Stimulated activated memory B cell treated with anti-CD40 and anti-IgM and Interleukin-4, amounts not matched to agents 10 μg/mL and 1 μg/mL and 100 μg/mL, for 72 hours (primary cell): ENCODE measurements around the gene ATP10A.
"Not testable (repeated sequence)": the region's sequence is repeated elsewhere in the genome, so short reads cannot be mapped to it uniquely, and the experiment has no call there.

Experiments used
- ATAC-seq: fragments of 150-1000 bp; cut with Tn5 transposase; 2 replicates; pipeline ENCODE4 v1.10.0; 2021
- H3K27ac Mint-ChIP-seq: one replicate; pipeline ENCODE4 v1.8.0; 2022; ENCODE audit warnings: mild to moderate bottlenecking, mixed read lengths
- H3K27me3 Mint-ChIP-seq: one replicate; pipeline ENCODE4 v1.8.0; 2022; ENCODE audit warnings: mixed read lengths
- H3K36me3 Mint-ChIP-seq: one replicate; pipeline ENCODE4 v1.8.0; 2022; ENCODE audit warnings: mixed read lengths
- H3K4me1 Mint-ChIP-seq: one replicate; pipeline ENCODE4 v1.8.0; 2022; ENCODE audit warnings: mixed read lengths
- H3K4me3 Mint-ChIP-seq: one replicate; pipeline ENCODE4 v1.8.0; 2022; ENCODE audit warnings: mild to moderate bottlenecking, moderate library complexity, mixed read lengths
- H3K9me3 Mint-ChIP-seq: one replicate; pipeline ENCODE4 v1.8.0; 2022; ENCODE audit warnings: mixed read lengths

ATP10A gene

DNA sequence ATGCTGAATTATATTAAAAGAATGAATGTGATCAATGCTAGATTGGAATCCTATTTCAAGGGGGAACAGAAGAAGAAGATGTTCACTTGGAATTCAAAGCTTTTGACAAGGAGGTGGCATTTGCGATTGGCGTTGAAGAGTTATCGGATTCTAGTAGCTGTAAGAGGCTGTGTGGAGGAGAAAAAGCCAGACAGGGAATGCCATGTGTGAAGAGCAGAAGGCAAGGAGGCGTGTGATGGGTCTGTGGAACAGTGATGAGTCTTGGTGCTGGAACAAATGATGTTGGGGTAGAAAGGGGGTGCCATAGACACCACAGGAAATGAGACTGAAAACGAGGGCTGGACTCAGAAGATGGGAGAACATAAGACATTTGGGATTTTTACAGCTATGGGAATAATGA lies 30.5 kb upstream of the ATP10A start:
- no peak overlapping the region for H3K27ac Mint-ChIP-seq
- H3K9me3 Mint-ChIP-seq: no peaks in the 10 kb centered on the region

GRCh38 chr15:25892126-25892525 lies 29.0 kb upstream of the ATP10A start:
- H3K4me1 Mint-ChIP-seq: no peaks in the 10 kb centered on the region
- no peak for ATAC-seq
- no peak overlapping the region for H3K4me3 Mint-ChIP-seq
- H3K27me3 Mint-ChIP-seq: peaks cover 6% of the 10 kb centered on the region
- no peak overlapping the region for H3K27ac Mint-ChIP-seq
- H3K36me3 Mint-ChIP-seq: no peaks in the 10 kb centered on the region
- no peaks in the 10 kb centered on the region for H3K9me3 Mint-ChIP-seq

More for the DNA sequence above, 30.5 kb upstream of the ATP10A start:
- no peak for ATAC-seq
- H3K4me1 Mint-ChIP-seq: no peaks in the 10 kb centered on the region
- peaks cover 6% of the 10 kb centered on the region for H3K27me3 Mint-ChIP-seq
- H3K4me3 Mint-ChIP-seq: no peak overlapping the region
- no peaks in the 10 kb centered on the region for H3K36me3 Mint-ChIP-seq

DNA sequence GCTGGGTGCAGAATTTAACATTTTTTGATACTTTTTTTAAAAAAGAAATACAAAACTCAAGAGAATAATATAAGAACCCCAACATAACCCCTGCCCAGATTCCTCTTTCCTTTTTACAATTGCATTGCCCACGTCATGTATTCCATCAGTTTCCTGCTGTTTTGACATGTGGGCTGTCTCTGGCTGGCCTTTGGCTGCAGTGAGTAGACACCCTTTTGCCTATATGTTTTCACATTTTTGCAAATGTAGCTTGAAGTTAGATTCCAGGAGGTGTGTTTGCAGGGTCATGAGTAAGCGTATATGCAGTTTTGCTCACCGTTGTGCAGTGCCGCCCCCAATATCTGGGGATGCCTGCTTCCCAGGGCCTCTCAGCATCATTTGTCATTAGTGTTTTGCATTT lies 28.0 kb upstream of the ATP10A start:
- H3K36me3 Mint-ChIP-seq: no peaks in the 10 kb centered on the region
- no peak overlapping the region for H3K27ac Mint-ChIP-seq
- no peaks in the 10 kb centered on the region for H3K9me3 Mint-ChIP-seq
- H3K27me3 Mint-ChIP-seq: peaks cover 6% of the 10 kb centered on the region
- no peak overlapping the region for H3K4me3 Mint-ChIP-seq
- ATAC-seq: no peak
- H3K4me1 Mint-ChIP-seq: no peaks in the 10 kb centered on the region

DNA sequence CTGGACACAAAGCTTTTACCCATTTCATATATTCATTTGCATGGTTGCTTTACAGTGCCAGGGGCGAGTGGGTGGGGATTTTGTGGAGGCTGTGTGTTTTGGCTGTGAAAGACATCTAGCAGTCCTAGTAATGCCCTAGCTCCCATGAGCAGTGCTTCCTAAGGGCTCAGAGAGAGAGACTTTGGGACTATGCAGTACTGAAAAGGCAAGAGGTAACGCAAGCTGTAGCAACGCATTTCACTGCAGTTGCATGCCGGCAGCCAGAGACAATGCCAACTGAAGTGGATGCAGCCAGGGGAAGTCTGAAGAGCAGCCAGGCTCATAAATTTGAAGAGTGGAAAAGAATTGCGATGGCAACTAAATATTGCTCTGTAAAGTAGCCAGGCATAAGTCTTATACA lies 27.4 kb upstream of the ATP10A start:
- H3K27me3 Mint-ChIP-seq: peaks cover 4% of the 10 kb centered on the region

DNA sequence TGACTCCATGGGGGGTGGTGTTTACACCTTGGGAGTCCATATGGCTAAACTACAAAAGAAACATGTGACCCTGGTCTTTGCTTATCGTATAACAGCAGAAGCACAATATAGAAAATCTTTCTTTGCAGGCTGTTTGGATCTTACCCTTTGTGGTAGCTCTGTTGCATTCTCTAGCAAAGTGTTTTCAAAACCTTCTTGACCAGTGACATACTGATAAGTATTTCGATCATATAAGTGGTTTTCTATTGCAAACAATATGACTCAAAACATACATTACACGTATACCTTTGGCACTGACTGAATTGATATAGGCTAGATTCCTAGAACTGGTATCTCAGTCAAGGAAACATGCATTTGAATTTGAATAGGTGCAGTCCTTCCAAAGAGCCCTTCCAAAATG lies 24.7 kb upstream of the ATP10A start:
- no peaks in the 10 kb centered on the region for H3K36me3 Mint-ChIP-seq
- no peaks in the 10 kb centered on the region for H3K4me1 Mint-ChIP-seq
- H3K27me3 Mint-ChIP-seq: no peaks in the 10 kb centered on the region
- ATAC-seq: no peak
- H3K9me3 Mint-ChIP-seq: no peaks in the 10 kb centered on the region
- H3K27ac Mint-ChIP-seq: no peak overlapping the region
- no peak overlapping the region for H3K4me3 Mint-ChIP-seq

More for the DNA sequence above, 27.4 kb upstream of the ATP10A start:
- ATAC-seq: no peak
- Mint-ChIP-seq H3K4me3 (no peak overlapping the region), H3K27ac (no peak overlapping the region), H3K4me1 (no peaks in the 10 kb centered on the region), H3K9me3 (no peaks in the 10 kb centered on the region), H3K36me3 (no peaks in the 10 kb centered on the region)

GRCh38 chr15:25886498-25887140 lies 23.5 kb upstream of the ATP10A start:
- no peaks in the 10 kb centered on the region for H3K4me1 Mint-ChIP-seq
- no peak overlapping the region for H3K4me3 Mint-ChIP-seq
- no peaks in the 10 kb centered on the region for H3K27me3 Mint-ChIP-seq

DNA sequence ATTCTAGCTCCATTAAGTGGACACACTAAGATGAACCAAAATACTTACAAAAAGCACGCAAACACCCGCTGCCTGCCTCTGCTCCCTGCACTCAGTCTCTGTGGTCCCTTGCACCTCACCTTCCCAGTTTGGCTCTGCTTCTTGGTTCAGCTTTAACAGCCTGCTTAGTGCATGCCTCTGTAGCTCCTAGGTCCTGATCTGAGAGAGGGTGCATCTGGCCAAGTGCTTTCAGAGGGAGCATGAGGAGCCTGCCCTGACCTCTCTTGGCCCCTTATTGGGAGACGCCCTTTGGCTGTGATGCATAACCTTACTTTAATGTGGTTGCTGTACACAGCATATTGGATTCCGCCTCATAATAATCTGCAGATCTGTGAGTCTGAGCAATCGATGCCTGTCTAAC lies 21.2 kb upstream of the ATP10A start:
- no peak for ATAC-seq
- H3K9me3 Mint-ChIP-seq: no peaks in the 10 kb centered on the region
- H3K27ac Mint-ChIP-seq: no peak overlapping the region
- no peaks in the 10 kb centered on the region for H3K36me3 Mint-ChIP-seq
- H3K27me3 Mint-ChIP-seq: no peaks in the 10 kb centered on the region
- no peak overlapping the region for H3K4me3 Mint-ChIP-seq
- H3K4me1 Mint-ChIP-seq: no peaks in the 10 kb centered on the region

More at GRCh38 chr15:25886498-25887140, 23.5 kb upstream of the ATP10A start:
- H3K27ac Mint-ChIP-seq: no peak overlapping the region
- ATAC-seq: no peak
- no peaks in the 10 kb centered on the region for H3K36me3 Mint-ChIP-seq
- H3K9me3 Mint-ChIP-seq: no peaks in the 10 kb centered on the region

- H3K27ac Mint-ChIP-seq: no peak overlapping the region
- H3K4me1 Mint-ChIP-seq: no peaks in the 10 kb centered on the region
- no peak for ATAC-seq
- H3K9me3 Mint-ChIP-seq: no peaks in the 10 kb centered on the region
- H3K27me3 Mint-ChIP-seq: no peaks in the 10 kb centered on the region
- no peak overlapping the region for H3K4me3 Mint-ChIP-seq
- no peaks in the 10 kb centered on the region for H3K36me3 Mint-ChIP-seq
These were observed 20.5 kb upstream of the ATP10A start for GRCh38 chr15:25883463-25884259.

GRCh38 chr15:25882466-25882865 lies 19.3 kb upstream of the ATP10A start:
- Mint-ChIP-seq H3K9me3 (no peaks in the 10 kb centered on the region), H3K27ac (no peak overlapping the region), H3K36me3 (no peaks in the 10 kb centered on the region), H3K4me1 (no peaks in the 10 kb centered on the region), H3K27me3 (no peaks in the 10 kb centered on the region), H3K4me3 (no peak overlapping the region)
- ATAC-seq: no peak

DNA sequence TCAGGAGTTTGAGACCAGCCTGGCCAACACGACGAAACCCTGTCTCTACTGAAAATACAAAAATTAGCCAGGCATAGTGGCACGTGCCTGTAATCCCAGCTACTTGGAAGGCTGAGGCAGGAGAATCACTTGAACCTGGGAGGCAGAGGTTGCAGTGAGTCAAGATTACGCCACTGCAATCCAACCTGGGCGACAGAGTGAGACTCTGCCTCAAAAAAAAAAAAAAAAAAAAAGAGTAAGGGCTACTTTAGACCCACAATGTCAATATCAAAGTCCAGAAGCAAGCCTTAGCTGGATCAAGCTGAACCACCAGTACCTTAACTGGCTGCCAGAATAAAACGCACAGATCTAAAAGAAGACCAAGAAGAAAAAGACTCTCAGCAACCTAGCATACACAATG lies 17.8 kb upstream of the ATP10A start:
- ATAC-seq, H3K4me3 Mint-ChIP-seq, H3K27me3 Mint-ChIP-seq, H3K27ac Mint-ChIP-seq, H3K9me3 Mint-ChIP-seq, H3K36me3 Mint-ChIP-seq, H3K4me1 Mint-ChIP-seq: not testable (repeated sequence)

DNA sequence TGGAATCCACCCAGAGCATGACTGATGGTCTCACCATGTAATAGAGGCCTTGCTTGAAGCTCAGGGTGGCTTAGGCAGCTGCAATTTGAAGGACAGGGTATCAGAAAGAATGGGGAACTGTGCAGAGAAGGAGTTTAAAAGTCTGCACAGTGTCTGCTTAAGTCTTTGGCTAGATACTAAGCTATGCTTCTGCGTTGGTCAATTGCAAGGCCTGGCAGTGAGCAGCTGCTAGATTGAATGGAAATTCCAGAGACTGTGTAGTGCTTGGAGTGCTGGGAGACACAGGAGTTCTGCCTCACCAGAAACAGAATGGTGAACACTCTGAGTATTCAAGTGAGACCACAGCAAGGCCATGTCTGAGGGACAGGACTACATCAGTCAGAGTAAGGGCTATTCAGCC lies 17.3 kb upstream of the ATP10A start:
- ATAC-seq: no peak
- Mint-ChIP-seq H3K27me3 (no peaks in the 10 kb centered on the region), H3K4me3 (no peak overlapping the region), H3K4me1 (no peaks in the 10 kb centered on the region), H3K9me3 (no peaks in the 10 kb centered on the region), H3K27ac (no peak overlapping the region), H3K36me3 (no peaks in the 10 kb centered on the region)

DNA sequence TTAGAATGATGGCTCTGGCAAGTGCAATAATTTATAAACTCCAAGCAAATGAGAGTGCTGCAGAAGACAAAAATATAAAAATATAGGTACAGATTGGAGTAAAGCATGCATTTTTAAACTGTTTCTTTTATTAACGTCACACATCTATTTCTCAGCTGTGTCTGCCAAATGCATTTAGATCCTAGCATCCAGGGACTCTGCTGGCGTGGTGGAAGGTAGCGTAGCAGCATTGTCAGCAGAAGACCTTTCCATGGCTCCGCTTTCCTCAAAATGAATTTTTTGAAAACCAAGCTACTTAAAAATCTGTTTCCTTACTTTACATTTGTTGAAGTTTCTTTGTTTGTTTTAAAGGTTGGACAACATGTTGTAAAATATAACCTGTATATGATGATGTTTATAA lies 16.3 kb upstream of the ATP10A start:
- no peaks in the 10 kb centered on the region for H3K4me1 Mint-ChIP-seq
- H3K36me3 Mint-ChIP-seq: no peaks in the 10 kb centered on the region
- ATAC-seq: no peak
- H3K4me3 Mint-ChIP-seq: no peak overlapping the region
- H3K27me3 Mint-ChIP-seq: no peaks in the 10 kb centered on the region
- H3K9me3 Mint-ChIP-seq: no peaks in the 10 kb centered on the region
- H3K27ac Mint-ChIP-seq: no peak overlapping the region

GRCh38 chr15:25877681-25878080 lies 14.6 kb upstream of the ATP10A start:
- H3K4me1 Mint-ChIP-seq: no peaks in the 10 kb centered on the region
- ATAC-seq: no peak

DNA sequence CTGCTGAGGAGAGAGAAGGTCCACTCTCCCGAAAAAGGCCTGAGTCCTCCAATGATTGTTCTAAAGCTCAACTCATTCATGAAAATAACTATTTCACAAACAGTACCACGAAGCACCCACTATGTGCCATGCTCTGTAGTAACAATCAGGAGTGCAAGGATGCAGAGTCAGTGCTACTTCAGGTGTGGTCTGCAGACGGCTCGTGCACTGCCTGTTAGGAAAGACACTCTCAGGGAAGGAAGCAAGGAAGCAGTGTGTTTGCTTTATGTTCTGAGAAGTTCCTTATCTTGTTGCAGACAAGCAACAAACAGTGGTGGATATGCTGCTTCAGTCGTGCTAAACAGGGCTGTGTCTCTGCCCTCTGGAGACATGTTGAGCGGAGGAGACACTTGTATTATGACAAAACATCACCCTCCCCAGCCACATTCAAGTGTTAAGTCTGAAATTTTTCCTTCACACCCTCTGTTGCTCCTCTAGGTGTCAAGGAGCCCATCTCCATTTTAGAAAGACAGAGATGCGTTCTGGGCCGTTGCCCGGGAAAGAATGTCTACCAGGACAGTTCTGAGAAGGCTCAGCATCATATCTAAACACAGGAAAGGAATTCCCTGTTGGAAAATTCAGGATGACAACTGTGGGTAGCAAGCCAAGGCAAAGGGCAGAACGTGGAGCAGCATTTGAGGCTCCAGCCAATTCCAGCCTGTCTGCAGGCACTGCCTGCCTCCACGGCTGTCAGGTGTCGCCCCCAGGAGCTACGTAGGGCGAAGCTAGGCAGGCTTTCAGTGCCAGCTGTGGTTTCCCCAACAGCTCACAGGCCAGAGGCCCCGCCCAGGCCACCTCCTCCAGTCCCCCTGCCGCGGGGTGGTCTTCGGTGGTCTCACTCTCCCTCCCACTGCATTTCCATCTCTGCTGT lies 13.4 kb upstream of the ATP10A start:
- no peak for ATAC-seq
- no peaks in the 10 kb centered on the region for H3K36me3 Mint-ChIP-seq
- H3K9me3 Mint-ChIP-seq: no peaks in the 10 kb centered on the region
- no peaks in the 10 kb centered on the region for H3K4me1 Mint-ChIP-seq
- no peaks in the 10 kb centered on the region for H3K27me3 Mint-ChIP-seq
- H3K27ac Mint-ChIP-seq: no peak overlapping the region
- H3K4me3 Mint-ChIP-seq: no peak overlapping the region

More at GRCh38 chr15:25877681-25878080, 14.6 kb upstream of the ATP10A start:
- Mint-ChIP-seq H3K9me3 (no peaks in the 10 kb centered on the region), H3K36me3 (no peaks in the 10 kb centered on the region), H3K27me3 (no peaks in the 10 kb centered on the region), H3K27ac (no peak overlapping the region), H3K4me3 (no peak overlapping the region)

DNA sequence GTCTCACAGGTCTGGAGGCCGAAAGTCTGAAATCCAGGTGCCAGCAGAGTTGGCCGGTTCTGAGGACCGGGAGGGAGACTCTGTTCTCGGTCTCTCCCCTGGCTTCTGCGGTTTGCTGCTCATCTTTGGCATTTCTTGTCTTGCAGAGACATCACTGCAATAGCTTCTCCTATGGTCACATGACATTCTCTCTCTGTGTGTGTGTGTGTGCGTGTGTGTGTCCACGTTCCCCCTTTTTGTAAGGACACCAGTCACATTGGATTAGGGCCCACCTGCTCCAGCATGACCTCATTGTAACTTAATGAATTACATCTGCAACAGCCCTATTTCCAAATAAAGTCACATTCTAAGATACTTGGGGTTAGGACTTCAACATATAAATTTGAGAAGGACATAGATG lies 12.4 kb upstream of the ATP10A start:
- Mint-ChIP-seq H3K27me3 (no peaks in the 10 kb centered on the region), H3K9me3 (no peaks in the 10 kb centered on the region), H3K4me3 (no peak overlapping the region), H3K36me3 (no peaks in the 10 kb centered on the region), H3K4me1 (no peaks in the 10 kb centered on the region), H3K27ac (no peak overlapping the region)
- ATAC-seq: no peak
